Sigmoid colon (tissue), 7 donors: ENCODE measurements around the gene RPH3AL. TPM values are rescaled to one million over a fixed set of nuclear protein-coding genes. Genes with fewer than 3 reads are reported as not detected.

Experiments
- DNase-seq: peaks from one replicate; pipeline ENCODE4 v3.0.0-alpha.2; 2019
- H3K27ac ChIP-seq, 4 donors: fragments of 200-600 bp; sonication (generic); one replicate each; pipeline ENCODE4 v1.5.1; 2016 to 2019; ENCODE audit warnings: mild to moderate bottlenecking in 1 of 4
- H3K27me3 ChIP-seq, 3 donors: fragments of 200-600 bp; sonication (generic); one replicate each; pipeline ENCODE4 v1.5.1; 2019; ENCODE audit warnings: mild to moderate bottlenecking in 1 of 3
- H3K36me3 ChIP-seq, 4 donors: fragments of 200-600 bp; sonication (generic); one replicate each; pipeline ENCODE4 v1.5.1; 2016 to 2019
- H3K4me1 ChIP-seq, 4 donors: fragments of 200-600 bp; sonication (generic); one replicate each; pipeline ENCODE4 v1.5.1; 2017 to 2019
- H3K4me3 ChIP-seq, 4 donors: fragments of 200-600 bp; sonication (generic); one replicate each; pipeline ENCODE4 v1.5.1; 2017 to 2019; ENCODE audit warnings: mild to moderate bottlenecking in 2 of 4, moderate library complexity in 1 of 4
- H3K9me3 ChIP-seq, 4 donors: fragments of 200-600 bp in 3 of 4; sonication (generic) in 3 of 4; one replicate each; pipeline versions ENCODE4 v1.5.1 to v1.6.1; 2013 to 2019
- EP300 ChIP-seq, 4 donors: sonication (generic); formaldehyde crosslinking; IDR thresholded peaks; one replicate each; pipeline ENCODE4 v1.6.1; 2017; ENCODE audit warnings: antibody characterized with exemption in 4 of 4
- POLR2A ChIP-seq, 2 donors: fragments of 450-650 bp; IDR thresholded peaks; one replicate each; pipeline ENCODE4 v1.6.1; 2016; ENCODE audit warnings: antibody characterized with exemption in 2 of 2, mild to moderate bottlenecking in 2 of 2, moderate library complexity in 2 of 2
- POLR2AphosphoS5 ChIP-seq, 4 donors: sonication (generic); formaldehyde crosslinking; IDR thresholded peaks; one replicate each; pipeline ENCODE4 v1.6.1; 2017; ENCODE audit warnings: antibody characterized with exemption in 4 of 4
- WGBS, 2 donors: extraction: QIAGEN DNeasy Blood & Tissue Kit; methylation state at CpG; one replicate each; pipeline ENCODE4 v1.1.7; 2013; 5-methylcytosine and 5-hydroxymethylcytosine counted together
- intact Hi-C: fragments of 100-400 bp; cut with DNase I; formaldehyde crosslinking; loops from one replicate; pipeline ENCODE4 v1.15.1; 2023
- polyA plus RNA-seq, 3 donors: library from polyadenylated mRNA; stranded (reverse); fragments of 200-250 nt; gene quantifications; one replicate each; pipeline ENCODE4 v1.2.3, GENCODE V29; 2013
- total RNA-seq, 4 donors: library from RNA; depleted of rRNA; stranded (reverse); fragments of >200 nt; gene quantifications; one replicate each; pipeline ENCODE4 v1.1.0, GENCODE V29; 2016
- TF ChIP-seq, protein P1 (sequence below), 4 experiments: fragments of 450-650 bp in 3 of 4; fragments of 200-600 bp in 1 of 4; IDR thresholded peaks; one replicate each; pipeline ENCODE4 v1.5.1; 2016 to 2019; ENCODE audit warnings: antibody characterized with exemption in 4 of 4, mild to moderate bottlenecking in 3 of 4, moderate library complexity in 2 of 4
- donor health status: healthy with polysubstance abuse.
- donor health status: Bipolar disorder and iron deficiency.
- donor health status: healthy.

The RPH3AL gene
- total and polyA plus RNA-seq, 7 donors: 1.8 to 23.1 (median 12.7) TPM

DNA sequence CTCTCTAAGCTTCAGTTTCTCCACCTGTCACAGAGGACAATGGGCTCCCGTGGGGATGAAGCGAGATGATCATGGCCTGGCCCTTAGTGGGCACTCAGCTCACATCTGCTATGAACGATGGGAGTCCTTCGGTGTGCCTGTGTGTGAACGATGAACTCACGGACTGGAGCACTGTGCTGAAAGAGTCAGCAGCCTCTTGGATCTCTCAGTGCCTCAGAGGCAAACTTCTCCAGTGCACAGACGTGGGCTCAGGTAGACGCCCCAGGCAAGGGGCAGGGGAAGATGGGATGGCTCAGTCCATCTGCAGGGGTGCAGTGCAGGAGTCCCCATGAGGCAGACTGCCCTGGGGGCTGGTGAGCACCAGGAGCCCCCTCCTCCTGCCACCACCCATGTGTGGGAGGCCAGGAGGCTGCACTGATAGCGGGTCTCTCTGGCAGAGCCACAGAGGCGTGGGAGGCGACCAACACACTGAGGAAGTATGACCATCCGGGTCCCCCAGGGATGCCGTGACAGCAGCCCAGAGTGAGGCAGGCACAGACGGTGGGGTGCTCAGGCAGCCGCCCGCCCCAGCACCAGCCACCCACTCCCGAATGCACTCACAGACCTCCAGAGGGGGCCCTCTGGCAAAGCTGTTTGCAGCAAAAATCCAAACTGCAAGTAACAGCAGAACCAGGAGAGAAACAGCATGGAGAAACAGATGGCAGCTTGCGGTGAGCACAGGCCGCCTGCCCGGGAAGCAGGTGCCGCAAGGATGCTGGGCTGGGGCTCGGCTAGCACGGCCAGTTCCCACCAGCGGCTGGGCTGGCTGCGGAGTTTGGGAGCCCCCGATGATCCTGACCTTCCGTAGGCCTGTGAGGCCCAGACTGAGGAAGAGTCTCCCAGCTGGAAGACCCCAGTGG lies 82.7 kb downstream of the RPH3AL start:
- no peak overlapping the region for H3K4me3 ChIP-seq
- H3K4me1 ChIP-seq: peaks cover 0 to 13% (median 0%) of the 10 kb centered on the region in 4 donors
- no peaks in the 10 kb centered on the region for H3K27me3 ChIP-seq
- TF ChIP-seq, protein P1, sequence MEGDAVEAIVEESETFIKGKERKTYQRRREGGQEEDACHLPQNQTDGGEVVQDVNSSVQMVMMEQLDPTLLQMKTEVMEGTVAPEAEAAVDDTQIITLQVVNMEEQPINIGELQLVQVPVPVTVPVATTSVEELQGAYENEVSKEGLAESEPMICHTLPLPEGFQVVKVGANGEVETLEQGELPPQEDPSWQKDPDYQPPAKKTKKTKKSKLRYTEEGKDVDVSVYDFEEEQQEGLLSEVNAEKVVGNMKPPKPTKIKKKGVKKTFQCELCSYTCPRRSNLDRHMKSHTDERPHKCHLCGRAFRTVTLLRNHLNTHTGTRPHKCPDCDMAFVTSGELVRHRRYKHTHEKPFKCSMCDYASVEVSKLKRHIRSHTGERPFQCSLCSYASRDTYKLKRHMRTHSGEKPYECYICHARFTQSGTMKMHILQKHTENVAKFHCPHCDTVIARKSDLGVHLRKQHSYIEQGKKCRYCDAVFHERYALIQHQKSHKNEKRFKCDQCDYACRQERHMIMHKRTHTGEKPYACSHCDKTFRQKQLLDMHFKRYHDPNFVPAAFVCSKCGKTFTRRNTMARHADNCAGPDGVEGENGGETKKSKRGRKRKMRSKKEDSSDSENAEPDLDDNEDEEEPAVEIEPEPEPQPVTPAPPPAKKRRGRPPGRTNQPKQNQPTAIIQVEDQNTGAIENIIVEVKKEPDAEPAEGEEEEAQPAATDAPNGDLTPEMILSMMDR (IDR thresholded peaks at IDR 0.05): no peak
- no peak for TF ChIP-seq POLR2AphosphoS5 (IDR thresholded peaks at IDR 0.05)
- no peak for TF ChIP-seq EP300 (IDR thresholded peaks at IDR 0.05)
- TF ChIP-seq POLR2A (IDR thresholded peaks at IDR 0.05): no peak
- WGBS, 2 donors: 90 to 92% methylated on average over 27 of the region's 27 CpGs
- no peaks in the 10 kb centered on the region for H3K36me3 ChIP-seq
- intact Hi-C loops: no loop called here
- peak; percentile 53 for DNase-seq
- H3K9me3 ChIP-seq: no peaks in the 10 kb centered on the region
- no peak overlapping the region for H3K27ac ChIP-seq

DNA sequence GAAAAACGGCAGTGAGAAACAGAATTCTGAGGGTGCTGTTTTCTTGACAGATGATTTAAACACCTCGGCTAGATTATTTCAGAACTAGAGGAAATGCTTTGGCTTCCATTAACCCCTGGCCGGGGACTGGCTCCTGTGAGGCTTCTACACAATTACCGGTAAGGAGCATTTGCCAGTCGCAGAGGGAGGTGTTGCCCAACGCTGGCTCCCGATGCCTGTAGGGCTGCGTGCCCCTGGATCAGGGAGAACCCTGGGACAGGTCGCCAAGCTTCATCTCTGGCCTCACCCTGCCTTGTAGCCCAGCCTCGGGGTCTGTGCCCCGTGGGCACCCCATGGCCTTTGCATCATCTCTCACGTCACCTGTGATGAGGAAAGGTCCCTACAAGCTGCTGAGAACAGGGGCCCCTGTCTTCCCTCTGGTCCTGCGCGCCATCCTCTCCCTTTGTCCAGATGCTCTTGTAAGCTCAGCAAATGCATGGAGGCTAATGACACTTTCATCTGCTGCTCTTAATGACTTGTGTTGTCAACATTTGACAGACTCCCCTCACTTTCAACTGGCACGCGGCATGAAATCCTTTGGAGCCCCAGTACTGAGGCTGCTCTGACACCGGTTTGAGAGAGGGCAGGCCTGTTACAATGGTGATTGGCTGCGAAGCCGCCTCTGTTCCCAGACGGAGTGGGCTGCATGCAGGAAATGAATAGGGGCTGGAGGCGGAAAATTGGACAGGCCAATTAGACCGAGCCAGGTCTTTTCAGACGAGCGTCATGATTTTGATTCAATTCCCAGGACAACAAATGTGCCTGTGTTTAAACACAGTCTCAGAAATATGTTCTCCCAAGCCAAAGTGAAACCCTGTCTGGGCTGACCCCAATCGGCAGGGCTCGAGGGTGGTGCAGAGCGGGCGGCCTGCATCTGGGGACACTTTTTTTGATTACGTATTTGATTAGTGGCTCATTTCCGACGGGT lies 85.6 kb downstream of the RPH3AL start:
- Histone ChIP-seq H3K27ac (peak overlapping the region in 3 of 4 donors; percentile 60 to 65 (median 62)), H3K4me3 (no peak overlapping the region), H3K4me1 (peaks cover 0 to 13% (median 0%) of the 10 kb centered on the region in 4 donors), H3K9me3 (no peaks in the 10 kb centered on the region), H3K27me3 (no peaks in the 10 kb centered on the region), H3K36me3 (no peaks in the 10 kb centered on the region)
- WGBS, 2 donors: 68 to 84% methylated on average over 31 of the region's 31 CpGs
- TF ChIP-seq, protein P1 (IDR thresholded peaks at IDR 0.05): no peak
- no peak for TF ChIP-seq POLR2AphosphoS5 (IDR thresholded peaks at IDR 0.05)
- no peak for TF ChIP-seq POLR2A (IDR thresholded peaks at IDR 0.05)
- TF ChIP-seq EP300 (IDR thresholded peaks at IDR 0.05): no peak
- intact Hi-C loops: no loop called here
- peak; percentile 75 for DNase-seq

DNA sequence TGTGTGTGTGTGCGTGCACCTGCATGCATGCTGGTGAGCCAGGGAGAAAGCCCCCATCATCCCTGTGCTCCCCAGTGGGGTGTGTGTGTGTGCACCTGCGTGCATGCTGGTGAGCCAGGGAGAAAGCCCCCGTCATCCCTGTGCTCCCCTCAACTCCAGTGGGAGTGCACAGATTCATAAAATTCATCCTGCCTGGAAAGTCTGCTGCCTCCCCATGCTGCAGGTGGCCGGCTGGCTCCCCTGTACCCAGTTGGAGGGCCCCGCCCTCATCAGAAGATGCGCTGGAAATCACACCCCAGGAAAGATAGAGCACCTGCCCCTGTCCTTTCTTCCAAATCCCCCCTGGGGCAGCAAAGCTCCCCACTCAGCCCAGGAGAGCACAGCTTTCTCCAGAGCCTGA lies 86.4 kb downstream of the RPH3AL start:
- Histone ChIP-seq H3K4me3 (no peak overlapping the region), H3K27ac (peak overlapping the region in 3 of 4 donors; percentile 60 to 65 (median 62)), H3K27me3 (no peaks in the 10 kb centered on the region), H3K36me3 (no peaks in the 10 kb centered on the region), H3K9me3 (no peaks in the 10 kb centered on the region), H3K4me1 (peaks cover 0 to 13% (median 0%) of the 10 kb centered on the region in 4 donors)
- DNase-seq: peak; percentile 49
- WGBS, 2 donors: 91 to 92% methylated on average over 6 of the region's 6 CpGs
- no peak for TF ChIP-seq POLR2AphosphoS5 (IDR thresholded peaks at IDR 0.05)
- TF ChIP-seq POLR2A (IDR thresholded peaks at IDR 0.05): no peak
- TF ChIP-seq, protein P1 (IDR thresholded peaks at IDR 0.05): no peak
- intact Hi-C loops: no loop called here

DNA sequence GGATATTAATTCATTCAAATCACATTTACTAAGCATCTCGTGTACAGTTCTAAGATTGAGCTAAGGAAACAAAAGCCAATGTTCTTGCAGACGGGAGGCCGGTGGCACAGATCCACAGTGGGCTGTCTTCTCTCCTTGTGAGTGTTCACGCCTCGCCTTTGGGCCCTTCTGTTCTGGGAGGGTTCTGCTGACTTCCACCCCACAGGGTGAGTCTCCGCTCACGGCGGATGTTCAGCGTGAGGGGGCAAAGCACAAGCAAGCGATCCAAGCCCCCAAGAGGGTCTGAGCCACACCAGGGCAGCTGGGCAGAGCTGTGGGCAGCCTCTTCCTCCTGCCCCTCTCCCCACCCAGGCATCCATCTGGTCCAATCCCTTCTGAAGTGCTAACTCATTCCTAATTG lies 86.9 kb downstream of the RPH3AL start:
- H3K27ac ChIP-seq: peak overlapping the region in 1 of 4 donors; percentile 65
- intact Hi-C loops: no loop called here

More for the DNA sequence above, 86.9 kb downstream of the RPH3AL start:
- peaks cover 0 to 13% (median 0%) of the 10 kb centered on the region in 4 donors for H3K4me1 ChIP-seq
- no peaks in the 10 kb centered on the region for H3K36me3 ChIP-seq
- no peaks in the 10 kb centered on the region for H3K27me3 ChIP-seq
- peak; percentile 60 for DNase-seq
- 70 to 72% methylated on average over 10 of the region's 10 CpGs for WGBS, 2 donors
- H3K4me3 ChIP-seq: no peak overlapping the region
- H3K9me3 ChIP-seq: no peaks in the 10 kb centered on the region
- TF ChIP-seq POLR2AphosphoS5 (IDR thresholded peaks at IDR 0.05) (no peak), EP300 (IDR thresholded peaks at IDR 0.05) (no peak), POLR2A (IDR thresholded peaks at IDR 0.05) (no peak)
- TF ChIP-seq, protein P1 (IDR thresholded peaks at IDR 0.05): no peak
